Mononuclear cell (primary cell): Measurements from ENCODE around the gene TACC3. TPM values are rescaled to one million over a fixed set of nuclear protein-coding genes. Genes with fewer than 3 reads are reported as not detected.

Source experiments
- H3K27me3 ChIP-seq: 2 replicates; pipeline ENCODE4 v1.6.0; 2011; ENCODE audit warnings: low read length, control low read depth; ENCODE audit not compliant: insufficient read depth
- H3K4me1 ChIP-seq: 2 replicates; pipeline ENCODE4 v1.5.1; 2011; ENCODE audit warnings: mild to moderate bottlenecking, low read length, control low read depth; ENCODE audit not compliant: insufficient read depth
- H3K4me3 ChIP-seq: 2 replicates; pipeline ENCODE4 v1.5.1; 2011; ENCODE audit warnings: mild to moderate bottlenecking, low read length, moderate library complexity
- H3K9me3 ChIP-seq: 2 replicates; pipeline ENCODE4 v1.5.1; 2011; ENCODE audit warnings: low read depth, mild to moderate bottlenecking, control low read depth, low read length
- total RNA-seq: library from RNA; depleted of rRNA; stranded (reverse); fragments of >200 nt; gene quantifications from one replicate; pipeline ENCODE4 v1.2.3, GENCODE V29; 2012

The TACC3 gene
- total RNA-seq, 1 donor, result 27.0 TPM

- Histone ChIP-seq H3K9me3 (no peaks in the 10 kb centered on the region), H3K27me3 (no peaks in the 10 kb centered on the region), H3K4me1 (no peaks in the 10 kb centered on the region), H3K4me3 (no peak overlapping the region)
These were observed 55.3 kb downstream of the TACC3 start for GRCh38 chr4:1776521-1777161.

DNA sequence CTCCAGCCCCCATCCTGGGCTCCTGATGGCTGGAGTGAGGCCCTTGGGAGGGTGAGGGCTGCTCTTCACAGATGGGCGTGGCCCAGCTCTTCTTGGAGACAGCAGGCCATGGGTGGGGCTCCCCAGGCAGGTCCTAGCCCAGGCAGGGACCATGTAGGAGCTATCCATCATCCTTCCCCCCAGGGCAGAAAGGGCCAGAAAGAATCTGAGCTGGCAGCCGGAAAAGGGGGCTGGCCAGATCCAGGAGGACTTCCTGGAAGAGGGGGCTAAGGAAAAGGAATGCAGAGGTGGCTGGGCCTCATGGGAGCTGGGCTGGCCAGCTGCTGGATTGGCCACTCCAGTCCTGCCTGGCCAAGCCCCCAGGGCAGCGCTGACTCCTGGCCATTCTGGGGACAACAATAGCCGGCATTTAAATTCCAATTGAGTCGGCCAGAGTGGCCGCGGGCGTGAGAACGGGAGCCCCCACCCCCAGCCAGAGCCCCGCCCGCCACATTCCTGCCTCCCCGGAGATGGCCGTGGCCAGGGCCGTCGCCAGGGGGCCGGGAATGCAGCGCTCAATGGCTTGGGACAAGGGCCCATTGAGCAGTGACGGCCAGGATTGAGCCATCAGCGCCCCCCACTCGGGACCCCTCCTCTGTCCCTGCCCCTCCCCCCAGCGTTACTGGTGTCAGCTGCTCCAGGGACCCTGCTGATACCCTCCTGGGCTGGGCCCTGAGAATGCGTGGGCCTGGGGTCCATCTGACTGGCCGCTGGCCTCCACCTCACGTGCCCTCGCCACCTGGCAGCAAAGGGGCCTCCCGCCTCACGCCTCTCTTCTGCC, 56.7 kb downstream of the TACC3 start:
- Histone ChIP-seq H3K9me3 (no peaks in the 10 kb centered on the region), H3K4me3 (no peak overlapping the region), H3K27me3 (no peaks in the 10 kb centered on the region), H3K4me1 (no peaks in the 10 kb centered on the region)

GRCh38 chr4:1778642-1779392, 57.5 kb downstream of the TACC3 start:
- Histone ChIP-seq H3K27me3 (no peaks in the 10 kb centered on the region), H3K4me1 (no peaks in the 10 kb centered on the region), H3K9me3 (no peaks in the 10 kb centered on the region), H3K4me3 (no peak overlapping the region)

GRCh38 chr4:1779588-1780382, 58.5 kb downstream of the TACC3 start:
- H3K4me3 ChIP-seq, result no peak overlapping the region
- no peaks in the 10 kb centered on the region for H3K4me1 ChIP-seq
- H3K9me3 ChIP-seq, result no peaks in the 10 kb centered on the region
- H3K27me3 ChIP-seq, result no peaks in the 10 kb centered on the region

- H3K4me3 ChIP-seq, result no peak overlapping the region
- no peaks in the 10 kb centered on the region for H3K9me3 ChIP-seq
- H3K4me1 ChIP-seq, result no peaks in the 10 kb centered on the region
- no peaks in the 10 kb centered on the region for H3K27me3 ChIP-seq
These were observed 59.1 kb downstream of the TACC3 start for GRCh38 chr4:1780435-1780834.

- Histone ChIP-seq H3K9me3 (no peaks in the 10 kb centered on the region), H3K4me1 (no peaks in the 10 kb centered on the region), H3K27me3 (no peaks in the 10 kb centered on the region), H3K4me3 (no peak overlapping the region)
These were observed 61.7 kb downstream of the TACC3 start for GRCh38 chr4:1783015-1783414.

GRCh38 chr4:1783970-1784369, 62.6 kb downstream of the TACC3 start:
- H3K9me3 ChIP-seq, result no peaks in the 10 kb centered on the region
- H3K27me3 ChIP-seq, result no peaks in the 10 kb centered on the region
- no peaks in the 10 kb centered on the region for H3K4me1 ChIP-seq

GRCh38 chr4:1784395-1784788, 63.1 kb downstream of the TACC3 start:
- H3K27me3 ChIP-seq, result no peaks in the 10 kb centered on the region
- no peaks in the 10 kb centered on the region for H3K9me3 ChIP-seq
- H3K4me3 ChIP-seq, result no peak overlapping the region
- no peaks in the 10 kb centered on the region for H3K4me1 ChIP-seq

More at GRCh38 chr4:1783970-1784369, 62.6 kb downstream of the TACC3 start:
- no peak overlapping the region for H3K4me3 ChIP-seq

GRCh38 chr4:1784789-1785591, 63.7 kb downstream of the TACC3 start:
- Histone ChIP-seq H3K9me3 (no peaks in the 10 kb centered on the region), H3K27me3 (no peaks in the 10 kb centered on the region), H3K4me3 (no peak overlapping the region), H3K4me1 (no peaks in the 10 kb centered on the region)

DNA sequence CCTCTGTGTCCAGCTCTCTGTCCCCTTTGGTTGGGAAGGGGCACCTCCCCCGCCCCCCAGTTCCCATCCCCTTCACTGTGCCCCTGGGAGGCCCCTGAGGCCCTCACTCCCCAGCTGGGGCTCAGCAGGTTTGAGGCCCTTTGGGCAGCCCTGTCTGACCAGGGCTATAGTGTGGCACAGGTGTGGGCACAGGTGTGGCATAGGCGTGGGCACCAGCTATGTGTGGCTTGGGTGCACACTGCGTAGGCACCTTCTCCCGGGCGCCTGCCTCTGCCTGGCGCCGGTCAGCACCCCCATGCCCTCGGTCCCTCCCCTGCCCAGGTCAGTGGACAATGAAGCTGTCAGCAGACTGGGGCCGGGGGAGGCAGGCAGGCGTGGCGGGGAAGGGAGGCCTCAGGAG, 64.3 kb downstream of the TACC3 start:
- Histone ChIP-seq H3K4me1 (no peaks in the 10 kb centered on the region), H3K9me3 (no peaks in the 10 kb centered on the region), H3K27me3 (no peaks in the 10 kb centered on the region), H3K4me3 (no peak overlapping the region)

DNA sequence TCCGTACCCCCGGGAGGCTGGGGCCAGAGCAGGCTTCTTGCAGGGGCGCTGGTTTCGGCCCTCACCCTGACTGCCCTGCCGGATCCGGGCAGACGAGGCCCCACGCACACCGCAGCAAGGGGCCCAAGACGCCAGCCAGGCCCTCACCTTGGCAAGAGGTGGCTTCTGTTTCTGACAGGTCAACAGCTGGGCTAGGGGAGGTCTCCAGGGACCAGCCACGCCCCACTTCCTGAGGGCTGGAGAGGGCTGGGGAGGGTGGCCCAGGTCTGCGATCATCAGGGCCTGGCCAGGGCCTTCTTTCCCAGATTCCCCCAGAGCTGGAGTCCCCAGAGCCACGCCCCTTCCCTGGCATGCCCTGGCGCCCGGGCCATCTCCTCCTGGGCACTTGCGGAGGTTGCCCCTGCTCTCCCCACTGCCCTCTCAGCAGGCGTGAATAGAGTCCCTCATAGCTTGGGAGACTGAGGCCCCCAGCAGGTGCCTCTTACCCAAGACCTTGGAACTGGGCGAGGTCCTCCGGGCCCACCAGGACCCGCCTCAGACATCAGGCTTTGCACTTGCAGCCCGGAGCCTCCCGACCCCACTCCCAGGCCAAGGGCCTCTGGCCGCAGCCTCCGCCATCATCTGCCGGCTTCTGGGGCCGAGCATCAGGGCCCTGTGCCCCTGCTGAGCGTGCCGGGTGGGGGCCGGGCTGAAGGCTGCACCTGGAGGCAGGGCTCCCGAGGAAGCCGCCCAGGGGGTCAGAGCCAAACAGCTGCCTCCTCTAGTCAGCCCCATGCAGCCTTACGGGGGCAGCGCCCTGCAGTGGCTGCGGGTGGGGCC, 65.4 kb downstream of the TACC3 start:
- Histone ChIP-seq H3K4me3 (no peak overlapping the region), H3K9me3 (no peaks in the 10 kb centered on the region), H3K4me1 (no peaks in the 10 kb centered on the region), H3K27me3 (no peaks in the 10 kb centered on the region)

- H3K4me3 ChIP-seq, result no peak overlapping the region
- no peaks in the 10 kb centered on the region for H3K9me3 ChIP-seq
- H3K4me1 ChIP-seq, result no peaks in the 10 kb centered on the region
These were observed 66.2 kb downstream of the TACC3 start for GRCh38 chr4:1787411-1788077.

More at GRCh38 chr4:1787411-1788077, 66.2 kb downstream of the TACC3 start:
- no peaks in the 10 kb centered on the region for H3K27me3 ChIP-seq
